ENCODE data around the gene DLG1.

The DLG1 gene

DNA sequence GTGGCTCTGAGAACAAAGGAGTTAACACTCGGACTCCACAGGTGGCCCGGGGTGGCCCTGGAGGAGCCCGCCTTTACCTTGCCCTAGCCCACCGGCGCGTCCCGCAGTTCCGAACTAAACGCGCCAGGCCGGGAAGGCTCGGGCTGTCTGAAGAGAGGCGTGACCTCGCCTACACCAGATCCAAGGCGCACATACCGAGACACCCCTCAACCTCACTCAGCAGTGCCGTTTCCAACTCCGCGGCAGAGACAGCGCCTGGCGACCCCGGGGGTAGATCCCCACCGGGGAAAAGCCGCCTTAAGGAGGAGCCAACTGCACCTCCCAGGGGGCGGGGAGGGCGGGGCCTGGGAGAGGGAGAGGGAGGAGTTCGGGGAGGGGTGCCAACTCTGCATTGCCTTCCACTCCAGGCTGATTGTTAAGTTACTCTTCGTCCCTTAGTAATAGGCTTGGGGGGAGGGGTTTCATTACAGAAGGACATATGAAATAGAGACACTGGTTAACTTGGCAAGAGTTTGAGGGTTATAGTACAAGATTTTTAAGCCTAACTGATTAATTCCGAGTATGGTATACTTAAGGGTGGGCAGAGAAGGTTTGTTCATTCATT is at the start of gene DLG1:
TSS of gene DLG1 (minus strand) at position 272 of the 604 bp plus-strand sequence. CDS start 1,408 bp downstream, outside the sequence.
- DNase-seq (ENCODE audit: low spot score) (peak; percentile 89), FAIRE-seq (peak; percentile 29)

- FAIRE-seq = no peak
- no peak for DNase-seq (ENCODE audit: low spot score)
Observed at GRCh38 chr3:197348014-197348413, 49.6 kb upstream of the DLG1 start.

DNA sequence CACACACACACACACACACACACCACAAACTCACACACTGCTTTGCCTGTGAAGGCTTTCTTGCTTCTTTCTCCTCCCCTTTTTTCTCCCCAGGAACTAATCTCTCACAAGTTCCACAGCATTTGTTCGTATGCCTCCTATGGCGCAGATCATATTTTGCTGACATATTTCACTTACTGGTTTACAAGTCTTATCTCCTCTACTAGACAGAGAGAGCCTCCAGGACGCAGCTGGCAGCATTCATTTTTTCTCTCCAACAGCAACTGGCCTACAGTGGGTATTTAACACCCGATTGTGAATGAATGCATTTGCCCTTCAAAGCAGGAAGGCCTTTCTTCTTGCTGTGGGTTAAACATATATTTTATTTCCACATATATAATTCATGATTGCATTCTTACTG is 47.0 kb upstream of the DLG1 start:
- FAIRE-seq (no peak), DNase-seq (ENCODE audit: low spot score) (no peak)

DNA sequence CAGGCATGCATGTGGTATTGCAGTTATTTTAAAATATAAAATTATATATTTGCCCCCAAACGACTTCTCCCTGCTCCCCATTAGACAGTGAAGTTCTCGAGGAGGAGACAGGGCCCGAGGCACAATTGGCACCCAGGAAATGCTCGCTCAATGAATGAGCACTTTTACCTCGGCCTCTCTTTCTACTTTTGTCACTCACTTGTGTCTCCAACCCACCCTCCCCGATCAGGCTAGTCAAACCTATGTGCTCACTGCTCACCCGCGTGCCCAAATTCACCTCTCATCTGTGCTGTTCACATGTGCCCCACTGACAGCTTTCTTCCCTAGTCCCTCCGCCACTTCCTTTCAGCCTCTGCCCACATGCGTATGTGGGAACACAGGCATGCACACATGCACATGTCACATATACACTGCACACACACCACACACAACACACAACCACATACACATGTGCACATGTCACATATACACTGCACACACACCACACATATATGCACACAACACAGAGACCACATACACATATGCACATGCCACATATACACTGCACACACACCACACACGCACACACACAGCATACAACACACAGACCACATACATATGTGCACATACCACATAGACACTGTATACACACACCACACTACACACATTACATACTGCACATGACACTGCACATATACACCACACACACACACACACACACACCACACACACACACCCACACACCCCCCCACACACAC is 46.3 kb upstream of the DLG1 start:
- DNase-seq (ENCODE audit: low spot score) (no peak), FAIRE-seq (no peak)

- FAIRE-seq = no peak
- DNase-seq (ENCODE audit: low spot score) = peak; percentile 17
Observed at GRCh38 chr3:197343656-197344408, 45.4 kb upstream of the DLG1 start.

DNA sequence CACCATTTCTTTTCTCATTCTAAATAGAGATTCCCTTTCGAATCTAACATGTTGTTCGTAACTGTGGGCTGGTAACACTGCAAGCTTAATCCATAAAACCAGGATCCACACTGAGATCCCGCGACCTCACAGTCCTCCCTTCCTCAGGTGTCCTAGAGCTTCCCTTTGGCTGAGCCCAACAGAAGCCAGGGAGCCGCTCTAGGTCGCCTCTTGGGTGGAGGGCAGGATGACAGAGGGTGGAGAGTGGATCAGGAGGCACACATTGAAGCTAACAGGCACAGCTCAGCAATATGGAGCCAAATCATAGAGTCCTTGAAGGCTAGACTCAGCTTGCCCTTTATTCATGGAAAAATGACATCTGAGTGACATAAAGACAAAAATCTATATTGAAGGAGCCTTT is 44.7 kb upstream of the DLG1 start:
- FAIRE-seq = no peak
- no peak for DNase-seq (ENCODE audit: low spot score)

GRCh38 chr3:197340521-197340871 is 42.1 kb upstream of the DLG1 start:
- FAIRE-seq (no peak), DNase-seq (ENCODE audit: low spot score) (no peak)

GRCh38 chr3:197339841-197340520 is 41.6 kb upstream of the DLG1 start:
- DNase-seq (ENCODE audit: low spot score) (peak; percentile 78), FAIRE-seq (peak; percentile 76)

- peak; percentile 8 for FAIRE-seq
- DNase-seq (ENCODE audit: low spot score) = no peak
Observed at GRCh38 chr3:197338586-197338985, 40.2 kb upstream of the DLG1 start.

GRCh38 chr3:197337656-197338055 is 39.2 kb upstream of the DLG1 start:
- DNase-seq (ENCODE audit: low spot score) (peak; percentile 70), FAIRE-seq (peak; percentile 91)

DNA sequence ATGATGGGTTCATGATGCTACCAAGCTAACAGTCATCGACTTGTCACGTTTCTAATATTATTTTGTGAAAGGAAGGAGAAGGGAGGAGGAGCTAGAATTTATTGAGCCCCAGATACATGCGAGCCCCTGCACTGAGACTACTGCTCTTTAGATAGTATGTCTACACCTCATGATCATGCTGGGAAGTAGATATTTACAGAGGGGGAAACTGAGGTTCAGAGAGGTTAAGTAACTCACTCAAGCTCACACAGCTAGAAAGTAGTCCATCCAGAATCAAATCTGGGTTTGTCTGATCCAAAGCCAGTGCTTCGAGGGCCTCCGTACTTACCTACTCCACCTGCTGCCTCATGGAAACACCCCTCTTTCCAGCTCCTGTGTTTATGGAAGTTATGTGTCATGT is 38.8 kb upstream of the DLG1 start:
- FAIRE-seq (no peak), DNase-seq (ENCODE audit: low spot score) (no peak)

- FAIRE-seq (no peak), DNase-seq (ENCODE audit: low spot score) (no peak)
Observed at GRCh38 chr3:197336348-197336747, 37.9 kb upstream of the DLG1 start.

DNA sequence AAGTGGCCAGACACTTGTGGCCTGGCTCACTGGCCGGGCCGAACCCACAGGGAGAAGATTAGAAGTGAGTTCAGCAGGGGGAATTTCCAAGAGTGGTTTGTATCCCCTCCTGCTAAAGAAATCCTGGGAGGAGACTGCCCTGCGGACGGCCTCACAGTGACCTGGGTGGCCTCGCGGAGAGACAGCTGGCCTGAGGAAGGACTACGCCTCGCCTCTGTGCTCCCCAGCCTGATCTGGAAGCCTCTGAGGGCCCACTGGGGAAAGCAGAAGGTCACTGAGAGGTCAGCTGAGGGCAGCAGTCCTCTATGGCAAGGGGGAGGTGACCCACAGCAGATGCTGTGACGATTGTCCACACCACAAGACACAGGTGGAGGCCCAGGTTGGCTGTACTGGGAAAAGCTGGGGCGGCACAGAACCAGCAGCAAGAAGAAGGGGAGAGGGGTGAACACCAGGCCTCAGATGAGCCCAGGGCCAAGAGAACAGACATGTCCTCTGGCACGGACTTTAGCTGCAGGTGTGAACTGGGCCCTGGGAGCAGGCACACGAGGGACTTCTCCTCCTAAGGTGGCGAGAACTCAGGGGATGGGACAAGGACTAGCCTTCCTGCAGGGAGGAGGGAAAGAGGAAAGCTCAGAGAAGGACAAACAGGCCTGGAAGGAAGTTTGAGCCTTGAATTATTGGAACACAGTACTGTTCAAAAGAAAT is 37.2 kb upstream of the DLG1 start:
- peak; percentile 83 for DNase-seq (ENCODE audit: low spot score)
- peak; percentile 86 for FAIRE-seq

DNA sequence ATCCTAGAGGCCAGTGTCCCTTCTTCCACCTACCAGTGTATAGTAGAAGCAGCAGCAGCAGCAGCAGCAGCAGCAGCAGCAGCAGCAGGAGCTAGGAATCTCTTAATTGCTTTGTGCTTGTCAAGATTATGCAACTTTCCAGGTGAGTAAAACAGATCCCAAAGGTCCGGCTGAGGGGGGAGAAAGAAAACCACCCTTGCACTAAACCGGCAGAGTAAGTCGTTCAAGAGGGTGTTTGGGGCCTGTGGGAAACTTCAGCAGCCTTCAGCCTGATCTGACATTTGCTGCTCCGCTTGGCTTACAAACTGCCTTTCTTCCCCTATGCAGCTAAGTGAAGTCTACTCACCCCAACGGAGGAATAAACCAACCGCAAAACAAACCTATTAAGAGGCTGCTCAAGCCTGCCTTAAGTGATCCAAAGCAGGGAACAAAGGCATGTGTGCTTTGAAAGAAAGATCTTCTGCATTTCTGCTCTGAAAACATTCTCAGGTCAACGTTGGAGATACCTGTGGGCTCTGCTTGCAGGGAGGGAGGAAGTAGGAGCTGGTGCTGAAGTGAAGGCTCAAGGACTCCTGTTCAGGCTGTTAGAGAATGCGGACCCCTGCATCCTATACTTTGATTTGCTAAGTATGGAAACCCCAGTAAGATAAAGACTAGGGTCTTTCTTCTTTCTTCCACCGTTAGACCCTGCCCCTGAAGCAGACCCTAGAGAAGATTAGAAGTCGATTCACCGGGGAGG is 35.7 kb upstream of the DLG1 start:
- no peak for FAIRE-seq
- DNase-seq (ENCODE audit: low spot score) = peak; percentile 23

DNA sequence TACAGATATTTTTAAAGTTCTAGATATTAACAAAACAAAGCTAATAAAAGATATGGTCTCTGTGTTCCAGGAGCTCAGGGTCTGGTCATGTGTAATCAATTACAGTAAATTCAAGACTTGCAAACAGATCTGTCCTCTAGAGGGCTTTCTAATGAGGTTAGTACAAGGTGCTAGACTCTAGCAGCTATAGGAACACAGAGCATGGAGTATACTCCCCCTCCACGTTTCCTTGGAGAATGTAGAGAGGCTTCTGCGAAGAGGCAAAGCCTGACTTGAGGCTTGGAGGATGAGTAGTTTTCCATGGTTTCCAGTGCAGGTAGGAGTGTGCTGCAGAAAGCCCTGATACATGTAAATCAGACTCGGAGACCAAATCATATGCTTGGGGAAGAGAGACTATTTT is 32.7 kb upstream of the DLG1 start:
- FAIRE-seq (no peak), DNase-seq (ENCODE audit: low spot score) (no peak)

- no peak for FAIRE-seq
- DNase-seq (ENCODE audit: low spot score) = no peak
Observed at GRCh38 chr3:197329382-197329781, 31.0 kb upstream of the DLG1 start.

- no peak for FAIRE-seq
Observed at GRCh38 chr3:197328198-197328597, 29.8 kb upstream of the DLG1 start.

DNA sequence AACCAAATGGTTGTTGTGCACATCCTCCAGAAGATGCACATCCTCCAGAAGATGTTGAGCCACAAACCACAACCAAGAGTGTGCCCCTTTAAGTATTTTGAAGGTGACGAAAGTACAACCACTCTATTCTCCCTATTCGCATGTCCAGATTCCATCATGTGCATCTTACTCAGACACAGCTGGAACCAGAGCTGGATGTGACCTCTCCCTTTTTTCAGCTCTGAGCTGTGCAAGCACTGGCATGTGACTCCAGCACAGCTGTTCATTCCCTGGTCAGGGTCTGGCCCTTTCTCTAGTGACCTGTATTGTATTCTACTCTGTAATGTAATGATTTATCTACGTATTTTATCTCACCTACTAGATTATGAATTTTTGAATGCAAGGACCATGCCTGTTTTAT is 29.3 kb upstream of the DLG1 start:
- FAIRE-seq (no peak), DNase-seq (ENCODE audit: low spot score) (no peak)

More at GRCh38 chr3:197328198-197328597, 29.8 kb upstream of the DLG1 start:
- no peak for DNase-seq (ENCODE audit: low spot score)

DNA sequence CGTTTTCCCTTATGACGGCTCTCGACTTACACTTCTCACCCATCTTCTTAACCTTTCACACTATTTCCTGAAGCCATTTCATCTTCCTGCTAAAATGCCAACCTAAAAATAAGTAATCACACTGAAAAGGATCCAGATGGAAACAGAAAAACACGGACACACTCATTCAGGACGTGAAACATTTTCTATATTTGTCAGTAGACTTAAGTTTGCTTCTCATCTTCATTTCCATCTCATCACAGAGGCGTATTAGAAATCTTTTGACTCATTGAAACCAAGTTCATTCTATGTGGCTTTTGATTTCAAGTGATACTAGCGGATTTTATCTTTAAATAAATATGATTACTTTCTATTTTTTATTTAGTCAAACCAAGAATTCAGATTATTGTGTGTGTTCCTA is 27.4 kb upstream of the DLG1 start:
- DNase-seq (ENCODE audit: low spot score) (no peak), FAIRE-seq (no peak)

DNA sequence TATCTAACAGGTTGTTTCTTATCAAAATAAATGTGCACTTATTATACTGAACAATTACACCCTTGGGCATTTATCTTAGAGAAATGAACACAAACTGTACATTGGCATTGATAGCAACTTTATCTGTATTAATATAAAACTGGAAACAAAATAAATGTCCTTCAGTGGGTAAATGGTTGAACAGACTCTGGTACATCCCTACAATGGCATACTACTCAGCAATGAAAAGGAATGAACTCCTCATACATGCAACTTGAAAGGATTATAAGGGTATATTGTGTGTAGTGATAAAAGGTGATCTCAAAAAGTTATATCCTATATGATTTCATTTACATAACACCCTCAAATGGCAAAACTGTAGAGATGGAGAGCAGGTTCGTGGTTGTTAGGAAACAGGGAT is 23.7 kb upstream of the DLG1 start:
- no peak for DNase-seq (ENCODE audit: low spot score)
- no peak for FAIRE-seq

DNA sequence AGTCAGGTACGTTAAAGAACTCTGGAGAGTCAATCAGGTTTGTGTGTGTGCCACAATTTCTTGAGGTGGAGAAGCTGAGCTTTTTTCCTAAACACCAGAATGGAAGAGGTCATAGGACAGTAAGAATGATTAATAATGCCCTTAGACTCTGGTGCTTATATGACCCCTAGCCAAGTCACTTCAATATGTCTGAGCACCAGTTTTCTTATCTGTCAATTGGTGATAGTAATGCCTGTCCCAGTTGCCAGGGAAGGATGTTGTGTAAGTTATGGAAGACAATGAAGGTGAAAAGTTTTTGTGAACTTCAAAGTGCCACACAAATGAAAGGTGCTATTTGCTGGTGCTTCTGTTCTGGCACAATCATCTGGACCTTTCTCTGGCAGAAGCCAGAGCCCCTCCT is 22.2 kb upstream of the DLG1 start:
- FAIRE-seq = no peak
- DNase-seq (ENCODE audit: low spot score) = no peak

Data from RCC 7860 (cell line).